GM20431 (cell line): ENCODE results near the gene ZXDC.

Experiments used
- in situ Hi-C: fragments of 300-500 bp; cut with MseI, MboI; formaldehyde crosslinking; loops from one replicate; pipeline ENCODE4 v1.15.0; 2020; ENCODE audit warnings: low sequenced_read_pairs; ENCODE audit not compliant: unreplicated experiment

Gene ZXDC

DNA sequence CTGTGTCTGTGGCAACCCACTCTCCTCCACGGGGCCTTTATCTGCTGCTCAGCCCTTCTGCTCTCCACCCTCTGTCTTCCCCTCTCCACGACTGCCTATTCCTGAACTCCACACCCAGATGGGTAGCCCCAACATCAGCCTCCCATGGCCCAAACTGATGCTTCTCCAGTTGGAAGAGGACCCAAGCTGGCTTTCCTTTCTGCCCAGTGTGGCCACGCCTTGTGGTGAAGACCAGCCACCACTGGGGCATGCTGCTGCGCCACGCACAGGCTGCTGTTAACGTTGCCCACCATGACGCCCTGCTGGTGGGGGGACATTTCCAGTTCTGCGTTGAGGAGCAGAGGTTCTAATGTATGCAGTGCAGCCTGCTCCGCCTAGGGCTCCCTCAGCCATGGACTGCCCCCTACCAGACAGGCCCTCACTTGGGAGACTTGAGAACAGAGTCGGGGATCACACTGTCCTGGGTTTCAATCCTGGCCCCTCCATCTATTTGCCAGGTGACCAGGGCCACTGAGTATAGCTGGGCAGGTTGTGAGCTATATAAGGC lies 54.0 kb downstream of the ZXDC start:
- in situ Hi-C loops = no loop called here

- in situ Hi-C loops = no loop called here
Observed at GRCh38 chr3:126419886-126420786, 55.6 kb downstream of the ZXDC start.

- in situ Hi-C loops = no loop called here
Observed at GRCh38 chr3:126419151-126419703, 56.5 kb downstream of the ZXDC start.

GRCh38 chr3:126418661-126419131 lies 57.0 kb downstream of the ZXDC start:
- in situ Hi-C loops = no loop called here

- in situ Hi-C loops = no loop called here
Observed at GRCh38 chr3:126417981-126418530, 57.6 kb downstream of the ZXDC start.

- in situ Hi-C loops = no loop called here
Observed at GRCh38 chr3:126417515-126417914, 58.2 kb downstream of the ZXDC start.

GRCh38 chr3:126416943-126417342 lies 58.7 kb downstream of the ZXDC start:
- in situ Hi-C loops = no loop called here

- in situ Hi-C loops = no loop called here
Observed at GRCh38 chr3:126415661-126416591, 59.8 kb downstream of the ZXDC start.

- in situ Hi-C loops = no loop called here
Observed at GRCh38 chr3:126414961-126415660, 60.6 kb downstream of the ZXDC start.

GRCh38 chr3:126414406-126414805 lies 61.3 kb downstream of the ZXDC start:
- in situ Hi-C loops = no loop called here

DNA sequence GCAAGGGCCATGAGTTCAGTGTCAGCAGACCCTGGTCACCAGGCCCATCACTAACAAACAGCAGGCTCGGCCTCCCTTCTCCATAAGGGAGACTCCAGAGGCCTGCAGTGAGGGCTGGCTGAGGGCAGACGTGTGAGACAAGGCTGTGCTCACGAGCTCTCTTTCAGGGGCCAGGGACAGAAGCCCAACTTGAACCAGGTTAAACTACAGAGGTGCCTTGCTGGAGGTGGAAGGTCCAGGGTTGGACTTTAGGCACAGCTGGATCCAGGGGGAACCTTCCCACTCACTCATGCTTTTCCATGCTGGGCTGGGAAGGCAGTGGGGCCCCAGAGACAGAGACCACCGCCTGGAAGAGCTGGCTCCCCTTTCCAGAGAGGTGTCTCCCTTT lies 62.0 kb downstream of the ZXDC start:
- in situ Hi-C loops = no loop called here

GRCh38 chr3:126412841-126413692 lies 62.6 kb downstream of the ZXDC start:
- in situ Hi-C loops = no loop called here

GRCh38 chr3:126408099-126408498 lies 67.6 kb downstream of the ZXDC start:
- in situ Hi-C loops = no loop called here

DNA sequence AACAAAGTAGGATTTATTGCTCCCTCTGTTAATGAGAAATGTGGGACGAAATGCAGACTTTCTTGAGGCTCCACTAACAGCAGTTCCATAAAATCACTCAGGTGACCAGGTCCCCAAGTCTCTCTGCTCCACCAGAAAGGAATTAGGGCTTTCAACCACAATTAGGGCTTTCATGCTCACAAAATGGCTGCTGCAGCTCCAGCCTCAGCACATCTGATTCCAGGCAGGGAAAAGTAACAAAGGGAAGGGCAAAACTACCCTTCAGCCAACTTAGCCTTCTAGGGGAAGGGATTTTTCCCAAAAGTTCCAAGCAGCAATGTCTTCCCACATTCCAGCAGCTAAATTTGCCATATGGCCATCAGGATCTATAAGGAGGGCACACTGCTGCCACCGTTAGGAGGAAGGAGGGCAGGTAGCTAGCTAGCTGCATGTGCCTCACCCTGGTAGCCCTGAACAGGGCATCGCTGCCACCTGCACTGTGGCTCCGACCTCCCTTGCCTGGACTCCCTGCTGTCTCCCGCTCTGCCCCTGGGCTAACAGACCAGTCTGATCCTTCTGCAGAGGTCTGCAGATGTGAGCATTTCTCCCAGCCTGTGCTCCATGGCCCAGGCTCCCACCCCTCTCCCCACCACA lies 68.2 kb downstream of the ZXDC start:
- in situ Hi-C loops = no loop called here

DNA sequence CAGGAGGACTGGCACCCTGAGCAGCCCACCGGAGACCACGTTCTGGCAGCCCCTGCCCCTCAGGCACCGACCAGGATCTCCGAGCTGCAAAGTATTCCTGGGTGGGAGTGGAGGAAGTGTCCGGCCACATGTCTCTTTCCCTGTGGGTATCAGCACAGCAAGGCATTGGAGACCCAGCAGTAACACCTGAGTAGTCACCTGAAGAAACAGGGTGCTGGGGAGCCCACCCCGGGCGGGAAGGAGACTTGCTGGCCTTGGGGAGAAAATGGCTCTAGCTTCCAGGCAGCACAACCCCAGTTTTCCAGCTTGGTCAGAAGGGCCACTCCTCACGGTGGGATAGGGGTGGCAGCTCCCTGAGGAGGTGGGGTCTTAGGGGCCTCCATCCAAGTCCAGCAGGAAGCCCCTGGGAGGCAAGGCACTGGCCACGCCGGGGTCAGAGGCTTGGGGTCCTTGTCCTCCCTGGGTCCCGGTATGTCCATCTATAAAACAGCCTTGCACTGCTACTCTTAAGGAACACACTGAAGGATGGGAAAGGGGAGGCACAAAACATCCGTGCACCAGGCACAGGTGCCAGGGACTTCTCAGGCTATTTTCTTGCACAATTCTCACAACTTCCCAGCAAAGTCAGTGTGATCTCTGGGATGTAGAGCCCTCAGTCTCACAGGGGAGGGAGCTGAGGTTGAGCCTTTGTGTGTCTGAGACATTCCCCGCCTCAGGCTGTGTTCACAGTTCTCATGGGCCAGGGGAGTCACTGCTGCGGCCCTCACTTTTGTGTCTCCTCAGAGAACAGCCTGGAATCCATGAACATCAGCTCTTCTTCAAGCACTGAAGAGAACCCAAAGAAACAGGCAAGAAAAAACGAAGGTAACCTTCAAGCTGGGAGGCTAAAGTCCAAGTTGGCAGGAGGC lies 69.0 kb downstream of the ZXDC start:
- in situ Hi-C loops = no loop called here

DNA sequence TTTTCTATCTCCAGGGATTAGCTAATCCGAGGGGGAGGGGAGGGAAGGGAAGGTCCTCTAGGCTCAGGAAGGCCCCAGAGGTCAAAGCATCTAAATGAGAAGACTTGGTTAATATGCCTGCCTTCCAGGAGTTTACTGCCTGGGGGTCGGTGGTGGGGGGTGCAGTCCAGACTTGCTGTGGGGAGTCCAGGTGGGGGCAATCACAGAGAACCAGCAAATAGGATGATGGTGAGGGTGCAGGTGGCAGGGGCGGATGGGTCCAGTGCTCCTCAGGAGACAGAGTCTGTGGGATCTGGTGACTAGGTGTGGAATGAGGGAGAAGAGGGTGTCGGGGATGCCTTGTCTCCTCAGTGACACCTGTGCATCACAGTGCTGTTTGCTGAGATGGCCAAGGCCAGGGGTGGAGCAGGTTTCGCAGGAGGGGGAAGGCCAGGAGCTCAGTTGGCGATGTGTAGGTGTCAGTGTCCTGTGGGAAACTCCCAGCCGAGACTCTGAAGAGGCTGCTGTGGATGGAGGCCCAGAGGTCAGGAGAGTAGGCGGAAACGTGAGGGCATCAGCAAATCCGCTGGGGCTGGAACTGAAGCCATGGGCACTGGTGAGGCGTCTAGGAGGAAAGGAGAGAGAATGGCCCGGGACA lies 72.9 kb downstream of the ZXDC start:
- in situ Hi-C loops = no loop called here

DNA sequence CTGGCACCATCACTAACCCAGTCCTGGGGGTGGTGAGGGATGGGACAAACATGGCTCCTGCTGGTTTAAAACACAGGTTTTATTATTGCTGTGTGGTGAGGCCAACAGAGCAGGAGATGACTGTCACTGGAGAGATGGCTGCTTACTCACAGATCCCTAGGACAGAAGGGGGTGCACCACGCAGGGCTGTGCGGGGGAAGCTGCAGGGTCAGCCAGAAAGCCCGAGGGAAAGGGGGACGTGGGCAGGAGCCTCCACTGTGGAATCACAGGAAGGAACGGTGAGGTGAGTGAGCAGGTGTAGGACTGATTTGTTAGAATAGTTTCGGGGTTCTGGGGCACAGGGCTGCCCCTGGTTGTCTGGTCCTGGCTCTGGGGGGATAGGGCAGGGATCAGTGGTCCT lies 73.5 kb downstream of the ZXDC start:
- in situ Hi-C loops = no loop called here
